ENCODE results near the gene SEMA4C.

Gene SEMA4C

GRCh38 chr2:96832754-96833507 lies 36.9 kb downstream of the SEMA4C start:
- no peak for DNase-seq (ENCODE audit: low read depth in 1 of 2, low spot score in 1 of 2)
- Histone ChIP-seq H3K4me3 (replicated peaks; ENCODE audit: insufficient read depth, low read length) (no peak overlapping the region), H3K27me3 (ENCODE audit: insufficient read depth, poor library complexity, severe bottlenecking) (no peaks in the 10 kb centered on the region), H3K27ac (replicated peaks) (no peak overlapping the region)
- TF ChIP-seq SPI1 (IDR thresholded peaks at IDR 0.05; ENCODE audit: borderline replicate concordance, low read depth) (no peak), REST (IDR thresholded peaks at IDR 0.05; ENCODE audit: insufficient replicate concordance, low read depth) (no peak), CTCF (IDR thresholded peaks at IDR 0.05; ENCODE audit: insufficient read depth, low read length) (no peak), POLR2AphosphoS5 (IDR thresholded peaks at IDR 0.05; ENCODE audit: low read depth) (no peak), GABPA (IDR thresholded peaks at IDR 0.05; ENCODE audit: low read depth) (no peak)

- TF ChIP-seq CTCF (IDR thresholded peaks at IDR 0.05; ENCODE audit: insufficient read depth, low read length) (no peak), GABPA (IDR thresholded peaks at IDR 0.05; ENCODE audit: low read depth) (no peak), REST (IDR thresholded peaks at IDR 0.05; ENCODE audit: insufficient replicate concordance, low read depth) (no peak), SPI1 (IDR thresholded peaks at IDR 0.05; ENCODE audit: borderline replicate concordance, low read depth) (no peak), POLR2AphosphoS5 (IDR thresholded peaks at IDR 0.05; ENCODE audit: low read depth) (no peak)
- no peak overlapping the region for H3K4me3 ChIP-seq (replicated peaks; ENCODE audit: insufficient read depth, low read length)
- H3K27me3 ChIP-seq (ENCODE audit: insufficient read depth, poor library complexity, severe bottlenecking), result no peaks in the 10 kb centered on the region
- H3K27ac ChIP-seq (replicated peaks), result no peak overlapping the region
- DNase-seq (ENCODE audit: low read depth in 1 of 2, low spot score in 1 of 2), result no peak
Measured at GRCh38 chr2:96832408-96832753, 37.5 kb downstream of the SEMA4C start.

GRCh38 chr2:96831679-96832078 lies 38.2 kb downstream of the SEMA4C start:
- no peak overlapping the region for H3K27ac ChIP-seq (replicated peaks)
- no peaks in the 10 kb centered on the region for H3K27me3 ChIP-seq (ENCODE audit: insufficient read depth, poor library complexity, severe bottlenecking)
- no peak overlapping the region for H3K4me3 ChIP-seq (replicated peaks; ENCODE audit: insufficient read depth, low read length)
- no peak for DNase-seq (ENCODE audit: low read depth in 1 of 2, low spot score in 1 of 2)
- TF ChIP-seq REST (IDR thresholded peaks at IDR 0.05; ENCODE audit: insufficient replicate concordance, low read depth), result peak; percentile 89
- TF ChIP-seq SPI1 (IDR thresholded peaks at IDR 0.05; ENCODE audit: borderline replicate concordance, low read depth), result no peak
- no peak for TF ChIP-seq POLR2AphosphoS5 (IDR thresholded peaks at IDR 0.05; ENCODE audit: low read depth)
- TF ChIP-seq CTCF (IDR thresholded peaks at IDR 0.05; ENCODE audit: insufficient read depth, low read length), result no peak
- TF ChIP-seq GABPA (IDR thresholded peaks at IDR 0.05; ENCODE audit: low read depth), result no peak
